Stimulated activated CD8-positive, alpha-beta memory T cell treated with anti-CD3 and anti-CD28 coated beads, Interleukin-12 subunit alpha, Interleukin-12 subunit beta, amount 100 ng/mL, for 24 hours (primary cell): ENCODE measurements around the gene AKR1E2.

ENCODE experiments used
- DNase-seq: peaks from one replicate; pipeline ENCODE4 v3.0.0-alpha.2; 2020; ENCODE audit errors: extremely low read depth

The AKR1E2 gene

DNA sequence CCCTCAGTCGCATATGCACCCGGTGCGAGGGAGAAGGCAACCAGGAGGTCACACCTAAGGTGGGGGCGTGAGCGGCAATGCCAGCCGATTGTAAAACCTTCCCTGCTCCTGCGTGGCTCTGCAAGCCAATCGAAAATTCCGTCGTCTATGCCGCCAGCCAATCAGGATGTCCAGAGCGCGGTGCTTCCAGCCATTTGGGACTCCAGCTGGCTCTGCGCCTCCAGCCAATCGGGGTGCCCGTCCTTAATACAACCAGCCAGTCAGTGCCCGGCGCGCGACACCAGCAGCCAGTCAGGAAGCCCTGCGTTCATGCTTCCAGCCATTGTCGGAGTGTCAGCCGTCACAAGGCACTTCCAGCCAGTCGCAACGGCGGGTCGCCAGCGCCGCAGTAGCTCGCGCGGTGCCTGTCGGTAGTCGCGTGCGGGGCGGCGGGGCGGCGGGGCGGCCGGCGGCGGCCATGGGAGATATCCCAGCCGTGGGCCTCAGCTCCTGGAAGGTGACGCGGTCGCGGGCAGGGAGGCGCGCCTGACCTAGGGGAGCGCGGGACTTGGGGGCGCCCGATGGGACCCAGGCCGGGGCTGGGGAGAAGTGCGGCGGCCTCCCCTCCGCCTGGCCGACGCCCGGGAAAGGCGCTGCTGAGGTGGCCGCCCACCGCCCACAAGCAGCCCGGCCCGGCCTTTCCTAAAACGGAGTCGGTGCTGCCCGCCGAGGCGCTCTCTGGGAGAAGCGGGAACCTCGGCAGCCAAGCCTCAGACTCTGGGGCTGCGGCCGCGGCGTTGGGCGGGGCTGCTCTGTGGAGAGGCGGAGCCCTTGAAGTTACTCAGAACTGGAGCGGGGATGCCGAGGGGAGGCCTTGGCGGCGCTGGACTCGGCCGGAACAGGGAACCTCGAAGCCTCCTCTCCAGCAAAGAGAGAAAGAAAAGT is at the start of gene AKR1E2:
Gene AKR1E2, plus strand, starts transcription at position 340 of the 924 bp plus-strand sequence. Its CDS starts 118 bp downstream, at position 458.
- DNase-seq: peak; percentile 58

DNA sequence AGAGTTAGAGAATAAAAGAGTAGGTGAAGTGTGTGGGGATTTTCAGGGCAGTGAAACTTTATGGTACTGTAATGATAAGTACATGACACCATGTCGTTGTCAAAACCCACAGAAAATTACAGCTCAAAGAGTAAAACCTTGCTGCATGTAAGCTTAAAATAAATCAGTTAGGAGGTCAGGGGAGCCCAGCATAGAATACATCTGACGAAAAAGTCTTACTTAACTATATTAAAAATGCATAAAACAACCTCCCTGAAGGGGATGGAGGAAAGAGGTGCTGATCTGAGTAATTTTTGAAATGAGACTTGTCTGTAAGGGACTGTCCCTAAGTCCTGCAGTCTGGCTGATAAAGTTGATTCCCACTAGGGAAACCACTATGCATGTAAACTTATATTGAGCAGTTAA is 49.8 kb upstream of the AKR1E2 start:
- no peak for DNase-seq

DNA sequence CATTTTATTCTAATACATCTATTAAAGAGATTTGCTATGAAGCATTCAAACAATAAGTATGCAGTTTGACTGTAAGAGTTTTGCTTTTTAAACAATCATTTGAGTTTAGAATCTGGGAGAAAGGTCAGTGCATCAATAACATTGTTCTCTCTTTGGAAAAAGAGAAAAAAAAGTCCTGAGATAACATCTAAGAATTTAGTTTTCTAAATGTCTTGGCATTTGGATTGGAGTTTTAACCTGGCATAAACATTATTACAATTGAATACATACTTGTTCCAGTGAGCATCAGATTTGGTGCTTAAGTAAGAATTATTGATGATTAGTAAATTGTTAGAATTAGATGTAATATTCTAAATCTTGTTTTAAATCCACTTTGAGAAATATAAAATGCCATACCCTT is 47.2 kb upstream of the AKR1E2 start:
- no peak for DNase-seq

DNA sequence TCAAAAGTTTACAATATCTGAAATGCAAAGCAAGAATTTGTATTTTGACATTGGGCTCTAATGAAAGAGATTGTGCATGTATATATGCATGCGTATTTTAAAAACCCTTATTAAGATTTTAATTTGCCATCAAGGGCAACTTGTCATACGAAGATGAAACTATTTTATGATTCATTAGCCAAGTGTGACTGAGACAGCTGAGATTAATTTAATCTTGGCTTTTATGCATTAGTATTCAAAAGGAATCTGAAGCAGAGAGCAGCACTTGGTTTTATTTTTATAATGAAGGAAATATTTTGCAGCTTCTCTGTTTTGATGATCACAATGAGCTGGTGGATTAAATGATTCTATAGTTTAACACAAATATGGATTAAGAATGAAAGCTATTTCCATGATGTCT is 45.9 kb upstream of the AKR1E2 start:
- no peak for DNase-seq

DNA sequence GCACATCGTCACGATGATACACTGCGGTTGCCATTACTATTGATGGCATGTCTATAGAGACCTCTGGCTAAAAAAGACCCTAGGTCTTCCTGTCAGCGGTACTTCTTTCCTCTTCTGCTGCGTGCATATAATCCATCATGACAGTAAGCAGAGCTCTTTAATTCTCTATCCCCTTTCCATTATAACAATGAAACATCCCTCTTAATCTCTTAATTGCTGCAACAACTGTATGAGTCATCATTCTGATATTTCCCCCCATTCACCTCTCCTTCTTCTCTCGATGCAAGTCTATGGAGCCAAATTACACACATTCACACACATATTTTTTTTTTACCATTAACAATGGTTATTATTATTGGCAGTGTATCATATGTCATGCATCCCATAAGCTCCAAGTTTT is 45.2 kb upstream of the AKR1E2 start:
- no peak for DNase-seq

DNA sequence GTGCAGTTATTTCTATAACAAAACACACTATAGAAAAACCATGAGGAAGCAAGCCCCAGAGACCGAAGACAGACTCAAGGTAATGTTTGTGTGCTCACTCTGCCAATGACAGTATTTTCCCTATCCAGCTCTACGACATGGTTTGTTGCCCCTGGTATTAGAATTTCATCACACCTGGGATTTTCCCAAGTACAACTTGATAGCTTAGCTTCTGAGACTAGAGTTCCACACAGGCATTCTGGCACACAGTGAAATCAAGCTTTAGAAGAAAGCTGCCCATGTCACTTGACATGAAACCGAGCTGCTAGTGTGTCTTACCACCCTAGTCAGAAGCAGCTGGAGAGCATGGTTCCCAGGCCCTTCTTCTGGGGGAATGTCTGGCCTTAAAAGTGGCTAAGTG is 44.1 kb upstream of the AKR1E2 start:
- DNase-seq: no peak

DNA sequence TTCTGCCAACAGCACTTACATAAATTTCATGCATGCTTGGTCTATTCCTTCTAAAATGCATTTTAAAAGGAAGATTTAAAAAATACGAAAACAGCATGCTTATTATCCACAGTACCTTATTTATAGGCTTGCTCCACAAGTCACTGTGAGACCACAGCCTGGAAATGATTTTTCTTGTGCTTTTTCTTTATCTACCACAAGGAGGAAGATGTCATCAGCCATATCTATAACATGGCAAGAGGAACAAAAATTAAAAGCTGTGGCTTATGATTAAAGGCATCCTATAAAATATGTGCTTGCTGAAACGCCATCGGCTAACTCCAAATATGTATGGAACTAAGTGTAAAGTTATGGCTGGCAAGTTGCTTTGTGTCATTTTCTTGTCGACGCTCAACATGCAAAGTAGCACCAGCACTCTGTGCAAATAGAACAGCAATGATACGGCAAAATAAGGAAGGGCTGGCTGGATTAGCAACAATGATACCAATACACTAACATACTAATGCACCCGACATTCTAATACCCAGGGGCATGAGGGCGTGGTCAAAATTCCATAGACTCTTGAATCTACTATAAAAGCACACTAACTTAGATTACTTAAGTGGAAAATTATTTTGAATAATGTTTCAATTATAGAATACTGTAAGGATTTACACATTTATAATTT is 41.2 kb upstream of the AKR1E2 start:
- DNase-seq: no peak

DNA sequence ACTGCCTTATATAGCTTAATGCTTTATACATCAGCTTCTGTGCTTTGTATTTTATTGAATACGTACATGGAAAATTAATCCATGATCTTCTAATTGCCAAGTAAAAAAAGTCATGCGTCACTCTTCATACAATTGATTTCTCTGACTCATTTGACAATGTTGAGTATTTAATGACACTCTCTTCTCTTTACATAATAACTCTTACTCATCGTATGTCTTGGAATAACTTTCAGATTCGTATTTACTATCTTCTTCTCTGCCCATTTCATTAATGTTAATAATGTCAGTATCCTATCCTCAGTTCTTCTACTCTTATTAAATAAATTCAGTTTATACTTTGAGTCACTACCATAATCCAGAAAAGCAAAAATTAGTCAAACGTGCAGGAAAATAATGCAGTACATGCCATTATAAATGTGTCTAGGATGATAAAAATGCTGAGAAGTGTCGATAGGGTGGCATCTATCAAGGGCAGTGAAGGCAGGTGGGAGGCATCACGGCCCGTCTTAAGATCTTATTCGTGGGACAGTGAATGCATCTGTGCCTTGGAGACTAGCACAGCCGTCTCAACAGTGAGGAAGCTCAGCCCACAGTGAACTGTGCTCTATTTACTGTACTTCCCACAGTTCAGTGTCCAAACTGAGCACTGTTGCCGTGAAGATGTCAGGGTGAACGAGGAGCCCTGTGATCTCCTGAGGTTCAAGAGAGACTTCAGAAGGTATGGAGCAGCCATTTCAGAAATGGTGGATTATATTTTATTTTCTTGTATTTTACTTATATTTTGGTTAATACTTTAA is 39.8 kb upstream of the AKR1E2 start:
- no peak for DNase-seq

DNA sequence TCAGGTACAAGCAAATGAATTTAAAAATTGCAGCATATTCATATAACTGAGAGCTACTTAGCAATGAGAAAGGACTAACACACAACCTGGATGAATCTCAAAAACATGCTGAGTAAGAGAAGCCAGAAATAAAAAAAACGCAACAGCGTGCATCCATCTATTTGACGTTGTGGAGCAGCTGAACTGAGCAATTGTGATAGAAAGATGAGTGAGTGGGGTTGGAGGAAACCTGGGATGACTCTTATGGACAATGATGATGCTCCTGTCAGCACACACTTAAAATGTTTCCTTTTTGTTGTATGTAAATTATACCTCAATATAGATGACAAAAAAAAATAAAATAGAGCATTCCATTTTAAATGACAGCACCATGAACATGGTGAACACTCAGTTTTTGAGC is 36.0 kb upstream of the AKR1E2 start:
- DNase-seq: no peak

DNA sequence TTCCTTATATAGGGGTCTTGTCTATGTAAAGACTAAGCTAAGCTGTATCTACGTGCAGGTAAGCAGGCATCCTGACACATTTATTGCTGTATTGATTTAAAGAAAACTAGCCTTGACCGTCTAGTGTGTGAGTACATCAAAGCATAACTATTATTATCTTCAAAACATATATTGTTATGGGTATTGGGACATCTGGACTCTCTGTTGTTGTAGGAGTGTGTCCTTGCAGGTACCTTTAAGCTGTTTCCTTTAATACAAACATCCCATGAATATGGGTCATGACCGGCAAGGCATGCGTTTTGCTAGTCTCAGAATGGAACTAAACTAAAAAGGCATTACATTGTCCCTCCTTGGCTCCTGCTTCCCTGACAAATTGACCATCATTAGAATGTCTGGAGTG is 35.1 kb upstream of the AKR1E2 start:
- DNase-seq: no peak

DNA sequence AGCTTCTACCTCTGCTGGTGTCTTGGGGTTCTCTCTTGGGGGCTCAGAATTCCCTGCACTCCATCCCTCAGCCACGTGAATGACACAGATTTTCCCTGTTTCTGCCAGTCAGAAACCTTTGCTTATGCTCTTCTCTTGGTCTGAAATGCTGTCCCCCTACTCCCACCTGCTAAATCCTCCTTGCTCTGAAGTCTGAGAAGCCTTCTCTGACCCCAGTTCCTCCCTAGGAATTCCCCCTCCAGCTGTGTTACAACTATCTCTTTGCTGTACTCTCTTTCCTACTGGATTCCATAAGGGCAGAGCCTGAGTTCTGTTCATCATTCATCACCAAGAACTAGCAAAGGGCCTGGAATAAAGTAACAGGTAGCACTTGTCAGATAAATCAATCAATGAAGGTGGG is 33.6 kb upstream of the AKR1E2 start:
- DNase-seq: no peak

DNA sequence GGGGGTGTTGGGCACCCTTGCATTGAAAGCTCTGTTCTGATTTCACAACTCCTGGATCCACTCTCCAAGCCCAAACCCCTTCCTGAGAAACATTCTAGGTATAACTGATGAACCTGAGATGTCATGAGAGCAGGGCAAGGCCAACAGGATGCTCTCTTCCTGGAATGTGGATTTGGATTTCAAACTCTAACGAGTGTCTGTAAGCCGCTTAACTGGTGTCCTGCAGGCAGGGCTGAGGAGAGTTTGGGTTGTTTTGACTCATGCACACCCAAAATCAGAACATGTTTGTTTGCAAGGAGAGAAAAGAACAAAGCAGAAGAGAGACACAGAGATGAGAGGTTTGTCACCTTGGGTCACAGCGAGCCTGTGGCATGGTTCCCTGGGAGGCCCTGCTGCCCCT is 24.6 kb upstream of the AKR1E2 start:
- DNase-seq: no peak

DNA sequence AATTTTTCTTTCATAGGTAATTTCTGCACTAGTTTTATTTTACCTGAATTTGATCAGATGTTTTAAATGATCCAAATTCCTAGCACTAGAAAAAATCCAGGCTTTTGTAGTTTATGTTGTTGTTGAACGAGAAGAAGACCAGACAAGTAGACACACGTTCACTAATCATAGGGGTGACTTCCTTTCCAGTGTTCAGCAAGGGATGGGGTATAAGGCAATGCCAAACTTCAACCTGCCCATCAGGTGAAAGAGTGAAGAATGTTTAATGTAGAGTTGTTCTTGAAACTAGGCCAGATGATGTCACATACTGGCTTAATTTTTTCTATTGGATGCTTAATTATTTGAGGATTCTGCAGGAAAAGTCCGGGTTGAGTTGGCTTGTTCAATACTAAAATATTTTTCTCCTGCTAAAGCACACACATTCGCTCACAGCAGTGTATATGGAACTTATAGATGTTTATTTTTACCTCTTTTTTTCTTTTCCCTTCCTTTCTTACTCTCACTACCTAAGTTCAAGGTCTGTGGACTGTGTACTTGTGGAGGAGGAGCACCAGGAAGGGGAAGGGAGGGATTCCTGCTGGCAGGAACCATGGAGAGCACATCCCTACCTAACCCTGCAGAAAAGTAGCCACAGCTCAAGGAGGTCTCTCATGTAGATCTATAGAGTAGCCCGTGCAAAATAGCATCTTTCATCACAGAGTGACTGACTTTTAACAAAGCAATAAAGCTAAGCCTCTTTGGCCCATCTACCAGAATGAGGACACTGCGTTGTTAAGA is 23.1 kb upstream of the AKR1E2 start:
- DNase-seq: no peak

DNA sequence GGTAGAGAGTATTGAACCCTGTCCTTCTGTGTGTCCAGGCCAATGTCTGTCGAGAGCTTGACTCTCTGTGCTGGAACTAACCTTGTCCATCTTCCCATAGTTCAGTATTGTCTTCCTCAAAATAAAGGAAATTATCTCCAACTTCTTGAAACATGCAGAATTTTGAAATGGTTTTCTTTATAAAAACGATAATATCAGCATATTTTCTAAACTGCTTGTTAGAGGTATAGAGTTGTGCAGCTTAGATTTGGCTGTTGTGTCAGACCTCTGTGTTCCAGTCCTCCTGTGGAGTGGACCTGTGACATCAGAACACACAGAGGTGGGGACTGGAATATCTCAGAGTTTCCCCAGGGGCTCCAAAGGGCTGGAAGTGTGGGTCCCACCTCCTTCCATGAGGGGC is 22.2 kb upstream of the AKR1E2 start:
- no peak for DNase-seq

DNA sequence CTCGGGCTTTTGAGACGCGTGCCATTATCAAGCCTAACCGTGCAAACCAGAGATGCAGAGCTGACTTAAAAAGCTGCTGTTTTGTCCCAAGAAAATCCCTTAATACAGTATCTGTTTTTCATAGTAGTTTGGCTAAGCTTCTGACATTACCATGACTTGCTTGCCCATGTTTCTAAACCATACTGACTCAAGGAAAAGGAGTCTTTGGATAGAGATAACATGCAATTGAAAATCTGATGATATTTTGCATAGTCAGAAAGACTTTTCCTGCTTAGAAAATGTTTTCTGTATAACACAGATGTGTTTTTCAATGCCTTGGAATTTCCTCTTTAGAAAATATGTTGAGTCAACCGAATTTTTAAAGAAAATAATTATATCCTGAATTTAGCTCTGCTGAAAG is 21.5 kb upstream of the AKR1E2 start:
- no peak for DNase-seq

DNA sequence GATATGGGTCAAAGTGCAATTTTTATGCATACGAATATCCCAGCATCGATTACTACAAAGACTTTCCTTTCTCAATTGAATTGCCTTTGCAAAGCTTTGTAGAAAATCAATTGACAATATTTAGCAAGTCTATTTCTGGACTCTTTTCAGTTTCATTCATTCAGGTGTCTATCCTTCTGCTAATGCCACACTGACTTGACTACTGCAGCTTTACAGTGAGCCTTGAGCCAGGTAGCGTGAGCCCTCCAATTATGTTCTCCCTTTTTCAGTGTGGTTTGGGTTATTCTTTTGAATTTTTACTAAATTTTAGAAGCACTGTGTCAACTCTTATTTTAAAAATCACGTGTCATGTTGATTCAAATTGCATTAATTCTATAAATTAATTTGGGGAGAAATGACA is 19.5 kb upstream of the AKR1E2 start:
- DNase-seq: no peak

DNA sequence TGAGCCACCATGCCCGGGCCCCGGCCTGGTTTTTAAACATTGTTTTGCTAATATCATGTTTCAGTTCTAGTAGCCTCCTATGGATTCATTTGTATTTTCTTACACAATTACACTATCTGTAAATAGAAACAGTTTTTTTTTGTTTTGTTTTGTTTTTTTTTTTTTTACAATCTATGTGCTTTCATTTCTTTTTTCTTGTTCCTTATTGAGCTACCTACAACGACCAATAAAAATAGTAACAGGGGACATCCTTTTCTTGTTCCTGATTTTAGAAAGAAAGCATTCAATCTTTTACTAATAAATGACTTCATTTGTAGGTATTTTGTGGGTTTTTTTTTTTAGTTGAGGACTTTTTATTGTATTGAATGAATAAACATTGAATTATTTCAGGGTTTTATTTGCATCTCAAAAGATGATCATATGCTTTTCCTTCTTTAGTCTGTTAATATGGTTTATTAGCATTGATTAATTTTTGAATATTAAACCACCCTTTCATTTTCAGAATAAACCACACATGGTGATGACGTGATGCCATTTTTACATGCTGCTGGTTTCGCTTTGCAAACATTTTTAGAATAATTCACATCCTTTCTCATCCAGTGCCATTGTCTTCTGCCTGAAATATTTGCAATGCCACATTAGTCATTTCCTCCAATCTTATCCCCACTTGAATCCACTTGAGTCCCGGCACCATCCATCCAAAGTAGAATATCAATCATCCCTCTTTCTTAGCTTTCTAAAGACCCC is 18.1 kb upstream of the AKR1E2 start:
- DNase-seq: no peak

DNA sequence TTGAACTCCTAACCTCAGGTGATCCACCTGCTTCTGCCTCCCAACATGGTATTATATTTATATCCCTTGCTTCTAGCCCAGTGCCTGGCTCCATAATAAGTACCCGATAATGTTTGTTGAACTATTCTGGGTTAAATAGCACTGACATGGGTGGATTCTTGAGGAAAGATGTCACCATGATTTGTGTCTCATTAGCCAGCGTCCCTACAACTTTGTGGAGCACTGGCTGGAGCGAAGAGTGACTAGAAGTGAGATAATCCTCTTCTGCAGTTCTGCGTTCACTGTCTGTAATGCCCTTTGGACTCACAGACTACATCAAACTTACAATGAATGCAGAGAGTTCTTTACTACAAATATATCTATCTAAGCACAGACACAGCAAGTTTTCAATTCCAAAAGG is 16.9 kb upstream of the AKR1E2 start:
- DNase-seq: no peak

DNA sequence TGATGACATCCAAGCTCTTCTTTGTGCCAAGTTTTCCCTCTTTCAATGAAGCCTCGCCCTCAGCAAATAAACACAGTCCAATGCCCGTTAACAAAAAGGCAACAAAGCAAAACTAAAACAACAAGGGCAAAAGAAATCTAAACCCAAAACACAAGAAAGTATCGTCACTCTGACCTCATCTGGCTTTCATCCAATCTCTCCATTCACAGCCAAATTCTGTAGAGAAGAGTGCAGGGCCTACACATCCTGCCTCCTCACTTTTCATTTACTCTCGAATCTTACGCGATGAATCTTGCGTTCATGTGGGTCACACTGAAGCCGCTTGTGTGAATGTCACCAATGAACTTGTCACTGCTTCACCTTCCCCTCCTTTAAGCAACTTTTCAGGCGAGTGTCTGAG is 15.9 kb upstream of the AKR1E2 start:
- DNase-seq: no peak

DNA sequence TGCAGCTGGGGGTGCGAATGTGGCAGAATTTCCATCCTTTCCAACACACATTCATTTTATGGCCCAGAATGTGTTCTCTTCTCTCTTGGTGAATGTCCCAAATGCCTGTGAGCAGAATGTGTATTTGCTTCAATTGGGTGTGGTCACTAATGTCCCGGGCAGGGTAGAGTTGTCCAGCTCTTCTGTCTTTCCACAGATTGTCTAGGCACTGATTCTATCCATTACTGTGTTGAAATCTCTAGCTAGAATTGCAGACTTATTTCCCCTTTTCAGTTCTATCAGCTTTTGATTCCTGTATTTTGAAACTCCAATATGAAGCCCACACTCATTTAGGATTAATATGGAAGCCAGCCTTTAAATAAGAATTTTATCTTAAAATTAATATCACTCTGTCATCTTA is 14.0 kb upstream of the AKR1E2 start:
- DNase-seq: no peak

DNA sequence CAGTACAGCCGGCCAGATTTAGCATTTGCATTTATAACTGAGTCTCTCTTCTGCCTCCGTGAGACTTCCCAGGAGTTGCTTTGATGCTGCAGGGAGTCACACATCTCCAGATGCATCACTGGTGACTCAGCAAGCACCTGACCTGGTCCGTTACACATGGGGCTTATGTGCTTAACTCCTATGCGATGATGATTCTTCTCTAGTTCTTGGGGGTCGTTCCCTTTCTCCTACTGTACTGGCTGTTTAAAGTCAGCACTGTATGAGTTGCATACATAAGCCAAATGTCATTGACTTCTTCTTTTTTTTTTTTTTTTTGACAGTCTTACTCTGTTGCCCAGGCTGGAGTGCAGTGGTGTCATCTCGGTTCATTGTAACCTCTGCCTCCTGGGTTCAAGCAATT is 13.0 kb upstream of the AKR1E2 start:
- DNase-seq: no peak
